ENCODE results near the gene PTDSS2. TPM values are rescaled to one million over a fixed set of nuclear protein-coding genes. Genes with fewer than 3 reads are reported as not detected.

The PTDSS2 gene
- total and polyA plus RNA-seq, 9 of the 15 experiments (the other 6 are each of a cell fraction or from before 2014, with no cell fraction given), result 0.45 to 53.9 (median 17.2) TPM

- TF ChIP-seq CTCF (IDR thresholded peaks at IDR 0.05 in 2 of 3, conservative IDR thresholded peaks at IDR 0.05 in 1 of 3; ENCODE audit: insufficient read depth in 2 of 3, low read depth in 1 of 3, low read length in 3 of 3), result peak; percentile 23 to 41 (median 34); a peak in 2 of 6 replicates
- peak in 1 of 2 experiments; percentile 40; a peak in 1 of 4 replicates for TF ChIP-seq MAZ (CRISPR knock-in tag; conservative IDR thresholded peaks at IDR 0.05 in 1 of 2, IDR thresholded peaks at IDR 0.05 in 1 of 2)
- TF ChIP-seq SIN3A (IDR thresholded peaks at IDR 0.05; ENCODE audit: borderline replicate concordance in 2 of 2, control insufficient read depth in 1 of 2, low read depth in 2 of 2, low read length in 2 of 2), result peak in 1 of 2 experiments; percentile 24; a peak in 1 of 4 replicates
- TF ChIP-seq RFX5 (IDR thresholded peaks at IDR 0.05; ENCODE audit: low read depth, low read length), result no peak
- TF ChIP-seq ETS1 (conservative IDR thresholded peaks at IDR 0.05; ENCODE audit: control insufficient read depth, low read depth, low read length), result no peak; the same call in 1 of the 2 replicates
- peak; percentile 38; the same call in 1 of the 2 replicates for TF ChIP-seq ETV5 (CRISPR knock-in tag; IDR thresholded peaks at IDR 0.05; ENCODE audit: low read depth)
- TF ChIP-seq MXI1 (IDR thresholded peaks at IDR 0.05; ENCODE audit: low read depth, low read length), result 0 out of 2 replicates have a peak, but pooled peaks have one; percentile 49
- no peak for TF ChIP-seq MED1 (CRISPR knock-in tag; IDR thresholded peaks at IDR 0.05; ENCODE audit: borderline replicate concordance)
- TF ChIP-seq CUX1 (CRISPR knock-in tag; IDR thresholded peaks at IDR 0.05), result no peak
- peak; percentile 46 to 50 for TF ChIP-seq RAD21 (CRISPR knock-in tag; conservative IDR thresholded peaks at IDR 0.05 in 1 of 2, IDR thresholded peaks at IDR 0.05 in 1 of 2)
- no peak for TF ChIP-seq NCOA1 (IDR thresholded peaks at IDR 0.05; ENCODE audit: low read depth)
- TF ChIP-seq SUPT5H (IDR thresholded peaks at IDR 0.05), result no peak
- 0 out of 2 replicates have a peak, but pooled peaks have one; percentile 60 for TF ChIP-seq KAT7 (CRISPR knock-in tag; IDR thresholded peaks at IDR 0.05; ENCODE audit: borderline replicate concordance)
Measured at GRCh38 chr11:450809-451451, 851 bp downstream of the PTDSS2 start (continued).
